HG03139 (cell line): Measurements from ENCODE around the gene ASTN2.

Source experiments
- ATAC-seq: cut with Tn5 transposase; IDR thresholded peaks from one replicate; pipeline ENCODE4 v1.9.1; 2021; ENCODE audit not compliant: unreplicated experiment

The ASTN2 gene

DNA sequence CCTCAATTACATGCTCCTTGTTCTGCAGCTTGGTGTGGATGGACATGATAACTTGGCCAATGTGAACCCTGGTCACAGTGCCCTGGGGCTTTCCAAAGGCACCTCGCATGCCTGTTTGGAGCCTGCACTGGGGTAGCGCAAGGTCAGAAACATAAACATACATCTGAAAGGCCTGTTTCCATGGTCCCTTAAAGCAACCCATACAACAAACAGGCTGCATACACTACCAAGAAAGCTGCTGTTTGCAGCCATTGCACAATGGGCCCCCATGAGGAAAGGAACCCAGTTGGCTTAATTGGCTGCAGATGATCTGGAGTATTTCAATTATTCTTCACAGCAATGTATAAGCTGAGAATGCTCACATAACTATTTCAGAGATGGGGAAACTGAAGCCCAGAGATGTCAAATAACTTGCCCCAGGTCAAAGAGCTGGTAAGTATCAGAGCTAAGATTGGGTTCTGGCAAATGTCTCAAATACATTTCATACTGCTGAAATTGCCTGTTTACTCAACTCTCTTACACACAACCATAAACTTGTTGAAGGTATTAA, 233.9 kb downstream of the ASTN2 start:
- ATAC-seq = no peak

DNA sequence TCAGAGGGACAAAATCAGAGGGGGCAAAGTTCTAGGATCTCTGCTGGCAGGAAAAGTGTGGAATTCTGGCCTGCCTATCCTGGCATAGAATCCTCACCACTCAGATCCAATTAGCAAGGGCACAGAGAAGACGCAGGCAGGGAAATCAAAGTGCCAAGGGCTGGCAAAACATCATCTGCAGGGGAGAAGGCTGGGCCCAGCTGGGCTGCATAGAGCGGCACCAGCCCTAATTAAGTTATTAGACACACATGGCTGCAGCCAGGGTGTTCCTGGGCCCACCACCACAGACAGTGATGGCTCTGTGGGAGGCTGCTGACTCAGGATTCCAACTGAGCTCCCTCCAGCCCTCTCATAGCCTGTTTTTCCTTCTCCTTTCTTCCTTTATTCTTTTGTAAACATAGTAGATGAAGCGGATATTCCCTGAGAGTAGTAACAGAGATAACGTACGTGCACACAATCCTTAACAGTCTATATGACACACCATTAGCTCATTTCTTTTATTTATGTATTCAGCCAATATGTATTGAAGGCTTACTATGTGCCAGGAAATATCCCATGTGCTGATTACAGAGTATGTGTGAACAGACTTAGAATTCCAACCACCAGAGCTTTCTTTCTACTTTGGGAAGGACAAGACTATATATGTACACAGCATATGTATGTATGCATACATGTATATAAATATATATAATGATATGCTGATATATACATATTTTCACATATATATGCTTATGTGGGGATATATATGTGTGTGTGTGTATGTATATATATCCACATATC, 236.1 kb downstream of the ASTN2 start:
- ATAC-seq = no peak

DNA sequence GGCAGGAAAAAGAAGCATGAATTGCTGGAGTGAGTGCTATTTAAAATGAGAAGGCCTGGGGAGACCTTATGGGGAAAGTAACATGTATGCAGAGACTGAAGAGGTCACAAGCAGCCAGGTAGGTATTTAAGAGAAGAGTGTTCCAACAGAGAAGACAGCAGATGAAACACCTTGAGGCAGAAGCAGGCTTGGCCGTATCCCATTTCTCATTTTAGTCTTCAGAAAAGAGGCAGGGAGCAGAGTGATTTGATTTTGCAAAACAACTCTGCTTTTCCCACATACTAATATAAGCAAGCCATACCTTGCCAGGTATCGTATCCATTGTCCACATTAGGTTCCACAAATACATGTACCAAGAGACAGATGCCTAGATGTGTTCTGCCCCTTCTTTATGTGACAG, 244.3 kb downstream of the ASTN2 start:
- ATAC-seq = no peak

- ATAC-seq = no peak
Observed at GRCh38 chr9:117169089-117169621, 245.7 kb downstream of the ASTN2 start.

DNA sequence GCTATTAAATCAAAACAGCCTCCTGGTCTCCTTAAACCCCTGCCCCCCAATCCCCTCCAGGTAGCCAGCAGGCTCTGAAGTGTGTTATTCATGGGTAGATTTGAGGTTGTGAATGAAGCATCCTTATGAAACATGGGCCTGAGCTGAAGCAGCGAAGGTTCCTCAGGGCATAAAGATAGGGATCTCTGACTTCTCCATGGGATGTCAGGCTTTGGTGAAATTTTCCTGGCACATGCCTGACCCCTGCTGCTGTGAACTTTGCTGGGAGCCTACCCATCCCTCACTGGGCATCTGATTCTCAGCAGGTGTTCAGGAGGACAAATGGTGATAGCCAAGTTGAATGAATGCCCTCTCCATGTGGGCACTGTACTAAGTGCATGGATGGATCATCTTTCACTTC, 250.3 kb downstream of the ASTN2 start:
- ATAC-seq = no peak

DNA sequence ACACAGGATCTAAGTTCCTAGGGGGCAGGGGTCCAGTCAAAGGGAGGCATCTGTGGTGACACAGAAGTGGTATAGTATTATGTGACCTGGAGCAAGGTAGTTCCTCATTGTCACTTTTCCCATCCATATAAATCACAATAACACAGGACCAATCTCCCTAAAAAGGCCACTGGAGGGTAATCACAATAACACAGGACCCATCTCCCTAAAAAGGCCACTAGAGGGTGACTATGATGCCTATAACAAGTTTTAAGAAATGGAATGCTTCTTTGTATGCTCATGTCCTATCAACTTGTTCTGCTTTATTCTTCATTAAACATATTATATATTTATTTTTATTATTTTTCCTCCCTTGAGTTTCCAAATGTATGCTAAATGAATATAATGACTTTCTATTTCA, 254.6 kb downstream of the ASTN2 start:
- no peak for ATAC-seq

DNA sequence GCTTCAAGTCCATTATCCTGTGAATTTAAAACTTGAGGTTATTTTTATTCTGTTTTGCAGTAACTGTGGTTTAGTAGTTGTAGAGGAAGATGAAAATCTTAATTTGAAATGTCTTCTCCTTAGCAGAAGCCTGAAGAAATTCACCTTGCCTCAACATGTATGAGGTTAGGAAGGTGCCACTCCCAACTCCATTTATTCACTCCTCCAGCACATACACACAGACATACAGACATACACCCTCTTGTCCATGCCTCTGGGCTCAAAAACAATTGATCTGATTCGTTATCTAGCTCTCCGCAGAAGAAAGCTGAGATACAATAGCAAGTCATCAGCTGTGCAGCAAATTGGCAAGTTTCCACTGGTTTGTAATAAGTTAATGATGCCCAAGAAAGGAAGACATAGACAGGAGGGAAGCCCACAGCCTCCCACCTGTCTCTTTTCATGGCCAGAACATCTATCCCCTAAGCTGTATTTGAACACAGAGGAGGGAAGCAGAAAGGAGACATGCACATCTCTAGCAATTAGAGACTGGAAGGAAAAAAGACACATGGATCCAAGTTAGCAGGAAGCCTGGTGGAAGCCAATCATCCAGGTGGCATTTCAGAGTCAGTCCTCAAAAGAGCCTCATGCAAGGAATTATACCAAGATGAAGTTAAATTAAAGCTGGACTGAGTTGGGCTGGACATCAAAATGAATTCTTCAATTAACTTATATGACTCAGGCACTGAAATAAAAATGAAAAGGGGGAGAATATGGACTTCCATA, 257.9 kb downstream of the ASTN2 start:
- ATAC-seq = no peak

DNA sequence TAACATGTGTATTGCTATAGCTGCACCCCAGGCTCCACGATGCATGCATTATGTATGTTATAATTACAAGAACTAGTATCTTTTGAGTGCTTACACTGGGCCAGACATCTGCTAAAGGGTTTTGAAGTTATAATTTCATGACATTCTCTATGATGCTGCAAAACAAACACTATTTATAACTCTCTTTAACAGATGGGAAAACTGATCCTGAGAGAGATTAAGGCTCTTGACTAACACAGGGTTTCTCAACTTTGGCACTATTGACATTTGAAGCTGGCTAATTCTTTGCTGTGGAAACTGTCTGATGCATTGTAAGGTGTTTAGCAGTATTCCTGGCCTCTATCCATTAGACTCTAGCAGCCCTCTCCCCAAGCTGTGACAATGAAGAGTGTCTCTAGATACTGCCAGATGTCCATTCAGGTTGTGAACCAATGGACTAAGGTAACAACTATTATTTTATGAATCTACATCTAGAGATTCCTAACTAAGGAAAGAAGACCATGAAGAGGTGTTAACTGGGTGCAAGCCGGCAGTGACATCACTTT, 258.6 kb downstream of the ASTN2 start:
- ATAC-seq = no peak

- ATAC-seq = no peak
Observed at GRCh38 chr9:117153021-117153420, 261.8 kb downstream of the ASTN2 start.

GRCh38 chr9:117151716-117152115, 263.1 kb downstream of the ASTN2 start:
- no peak for ATAC-seq

- no peak for ATAC-seq
Observed at GRCh38 chr9:117149996-117150395, 264.9 kb downstream of the ASTN2 start.

GRCh38 chr9:117145811-117146490, 268.9 kb downstream of the ASTN2 start:
- no peak for ATAC-seq

DNA sequence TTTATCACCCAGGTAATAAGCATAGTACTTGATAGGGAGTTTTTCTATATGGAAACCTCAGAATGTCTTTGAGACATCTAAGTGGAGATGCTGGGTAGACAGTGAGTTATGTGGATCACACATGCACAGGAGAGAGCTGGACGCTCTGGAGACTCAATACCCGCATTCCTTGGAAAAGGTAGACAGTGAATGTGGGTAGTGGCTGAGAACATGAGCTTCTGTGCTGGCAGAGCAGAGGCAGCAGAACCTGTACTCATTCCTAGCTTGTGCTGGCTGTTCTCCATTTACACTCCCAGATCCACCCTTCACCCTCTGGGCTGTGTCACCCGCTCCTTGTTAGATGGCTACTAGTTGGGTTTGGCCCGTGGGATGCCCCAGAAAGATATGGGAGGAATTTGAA, 269.8 kb downstream of the ASTN2 start:
- no peak for ATAC-seq

- ATAC-seq = no peak
Observed at GRCh38 chr9:117138231-117138630, 276.6 kb downstream of the ASTN2 start.

- ATAC-seq = no peak
Observed at GRCh38 chr9:117136461-117136860, 278.4 kb downstream of the ASTN2 start.

DNA sequence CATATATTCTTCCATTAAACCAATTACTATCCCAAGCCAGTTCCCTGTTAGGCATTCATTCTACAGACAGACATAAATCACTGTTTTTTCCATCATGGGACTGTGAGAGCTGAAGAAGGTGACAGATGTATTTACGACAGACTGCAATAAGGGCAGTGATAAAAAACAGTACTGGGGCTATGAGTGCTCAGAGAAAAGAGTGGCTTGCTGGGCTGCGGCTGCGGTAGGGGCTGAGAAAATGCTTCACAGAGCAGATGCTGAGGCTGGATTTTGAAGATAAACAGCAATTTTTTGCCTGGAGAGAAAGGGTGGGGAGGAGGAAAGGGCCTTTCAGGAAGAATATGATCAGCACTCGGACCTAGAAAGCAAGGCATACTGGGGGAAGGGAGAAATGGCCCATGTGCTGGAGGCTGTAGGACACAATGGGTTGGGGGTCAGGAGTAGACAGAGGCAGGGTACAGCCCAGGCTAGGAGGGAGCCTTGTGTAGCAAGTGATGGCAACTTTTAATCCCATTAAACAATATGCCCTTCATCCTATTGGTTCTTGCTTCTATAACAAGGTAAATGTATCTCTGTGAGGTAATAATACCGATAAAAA, 279.3 kb downstream of the ASTN2 start:
- no peak for ATAC-seq

GRCh38 chr9:117134826-117135500, 279.9 kb downstream of the ASTN2 start:
- no peak for ATAC-seq

DNA sequence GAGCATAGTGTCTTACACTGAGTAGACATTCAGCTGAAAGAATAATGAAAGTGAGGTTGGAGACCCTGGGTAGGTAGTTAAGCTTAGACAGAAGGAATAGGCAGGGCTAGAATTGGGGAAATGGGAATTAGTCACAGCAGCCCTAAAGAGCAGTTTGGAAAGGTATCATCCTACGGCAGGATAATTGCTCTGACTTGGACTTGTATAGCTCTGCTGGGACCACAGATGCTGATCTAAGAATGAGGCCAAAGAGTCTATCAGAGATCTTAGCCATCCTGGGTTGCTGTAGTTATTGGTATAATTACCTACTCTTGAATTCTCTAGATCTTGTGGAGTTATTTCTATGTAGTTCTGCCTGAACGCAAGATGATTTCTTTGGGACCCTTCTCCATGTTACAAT, 288.0 kb downstream of the ASTN2 start:
- no peak for ATAC-seq

GRCh38 chr9:117125531-117125930, 289.3 kb downstream of the ASTN2 start:
- no peak for ATAC-seq

DNA sequence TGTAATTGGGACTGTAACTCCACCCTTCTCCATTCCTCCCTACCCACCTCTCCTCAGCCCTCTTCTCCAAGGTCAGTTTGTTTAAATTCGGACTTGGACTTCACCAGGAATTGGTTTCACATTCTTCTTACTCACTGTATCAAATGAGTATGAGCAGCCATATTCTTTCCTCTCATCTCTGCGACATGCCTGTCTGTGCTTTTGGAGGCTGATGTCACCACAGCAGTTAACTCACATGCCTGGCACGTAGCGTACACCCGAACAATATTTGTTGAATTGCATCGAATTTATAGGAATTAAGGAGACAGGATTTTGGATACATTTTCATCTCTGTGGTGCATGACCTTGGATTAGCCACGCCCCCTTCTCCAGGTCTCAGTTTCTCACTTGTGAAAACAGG, 291.1 kb downstream of the ASTN2 start:
- ATAC-seq = no peak
